Measurements from ENCODE around the gene CHD8.

CHD8 gene

GRCh38 chr14:21405097-21405496, 50.8 kb downstream of the CHD8 start:
- no peak for DNase-seq
- Histone ChIP-seq H2AFZ (ENCODE audit: low read length) (no peak overlapping the region), H3K4me1 (ENCODE audit: low read length) (no peaks in the 10 kb centered on the region), H3K4me3 (ENCODE audit: low read length) (no peak overlapping the region), H3K36me3 (replicated peaks; ENCODE audit: insufficient read depth, low read length) (no peaks in the 10 kb centered on the region; the same call in 1 of the 2 replicates), H3K9me3 (replicated peaks; ENCODE audit: insufficient read depth, low read length) (no peaks in the 10 kb centered on the region), H4K20me1 (ENCODE audit: insufficient read depth, low read length) (no peaks in the 10 kb centered on the region), H3K4me2 (ENCODE audit: low read depth, low read length) (no peak overlapping the region), H3K9ac (ENCODE audit: low read length) (no peak overlapping the region), H3K27me3 (replicated peaks; ENCODE audit: insufficient read depth, low read length) (no peaks in the 10 kb centered on the region), H3F3A (ENCODE audit: insufficient read depth, low read length) (no peaks in the 10 kb centered on the region), H3K27ac (ENCODE audit: low read length) (no peak overlapping the region), H3K79me2 (ENCODE audit: low read length) (no peaks in the 10 kb centered on the region), H3K9me2 (replicated peaks; ENCODE audit: insufficient read depth, low read length) (no peaks in the 10 kb centered on the region)
- TF ChIP-seq CTCF (IDR thresholded peaks at IDR 0.05; ENCODE audit: low read length), result no peak
- TF ChIP-seq EZH2 (optimal IDR thresholded peaks at IDR 0.05; ENCODE audit: low read depth, low read length), result no peak
- TF ChIP-seq EZH2phosphoT487 (IDR thresholded peaks at IDR 0.05; ENCODE audit: low read length), result no peak

- H4K20me1 ChIP-seq (ENCODE audit: insufficient read depth, low read length), result no peaks in the 10 kb centered on the region
- H3F3A ChIP-seq (ENCODE audit: insufficient read depth, low read length), result no peaks in the 10 kb centered on the region
- H2AFZ ChIP-seq (ENCODE audit: low read length), result no peak overlapping the region
- no peaks in the 10 kb centered on the region for H3K4me1 ChIP-seq (ENCODE audit: low read length)
- H3K4me2 ChIP-seq (ENCODE audit: low read depth, low read length), result no peak overlapping the region
- H3K36me3 ChIP-seq (replicated peaks; ENCODE audit: insufficient read depth, low read length), result no peaks in the 10 kb centered on the region
- H3K4me3 ChIP-seq (ENCODE audit: low read length), result no peak overlapping the region
- H3K79me2 ChIP-seq (ENCODE audit: low read length), result no peaks in the 10 kb centered on the region
- TF ChIP-seq EZH2phosphoT487 (IDR thresholded peaks at IDR 0.05; ENCODE audit: low read length), result no peak
- TF ChIP-seq CTCF (IDR thresholded peaks at IDR 0.05; ENCODE audit: low read length), result no peak
- TF ChIP-seq EZH2 (optimal IDR thresholded peaks at IDR 0.05; ENCODE audit: low read depth, low read length), result no peak
- no peak overlapping the region for H3K27ac ChIP-seq (ENCODE audit: low read length)
- H3K27me3 ChIP-seq (replicated peaks; ENCODE audit: insufficient read depth, low read length), result no peaks in the 10 kb centered on the region
- no peak for DNase-seq
- no peaks in the 10 kb centered on the region for H3K9me2 ChIP-seq (replicated peaks; ENCODE audit: insufficient read depth, low read length)
- no peaks in the 10 kb centered on the region for H3K9me3 ChIP-seq (replicated peaks; ENCODE audit: insufficient read depth, low read length)
- no peak overlapping the region for H3K9ac ChIP-seq (ENCODE audit: low read length)
Measured at GRCh38 chr14:21399311-21399870, 56.5 kb downstream of the CHD8 start.

- no peak overlapping the region for H3K4me2 ChIP-seq (ENCODE audit: low read depth, low read length)
- H2AFZ ChIP-seq (ENCODE audit: low read length), result no peak overlapping the region
- H3K27ac ChIP-seq (ENCODE audit: low read length), result no peak overlapping the region
- no peaks in the 10 kb centered on the region for H3F3A ChIP-seq (ENCODE audit: insufficient read depth, low read length)
- H3K9me2 ChIP-seq (replicated peaks; ENCODE audit: insufficient read depth, low read length), result no peaks in the 10 kb centered on the region
- no peak for DNase-seq
- no peaks in the 10 kb centered on the region for H3K9me3 ChIP-seq (replicated peaks; ENCODE audit: insufficient read depth, low read length)
- no peaks in the 10 kb centered on the region for H3K27me3 ChIP-seq (replicated peaks; ENCODE audit: insufficient read depth, low read length)
- TF ChIP-seq EZH2 (optimal IDR thresholded peaks at IDR 0.05; ENCODE audit: low read depth, low read length) (no peak), EZH2phosphoT487 (IDR thresholded peaks at IDR 0.05; ENCODE audit: low read length) (no peak), CTCF (IDR thresholded peaks at IDR 0.05; ENCODE audit: low read length) (no peak)
- no peaks in the 10 kb centered on the region for H3K79me2 ChIP-seq (ENCODE audit: low read length)
- H3K36me3 ChIP-seq (replicated peaks; ENCODE audit: insufficient read depth, low read length), result no peaks in the 10 kb centered on the region
- H3K4me1 ChIP-seq (ENCODE audit: low read length), result no peaks in the 10 kb centered on the region
- no peak overlapping the region for H3K9ac ChIP-seq (ENCODE audit: low read length)
- no peaks in the 10 kb centered on the region for H4K20me1 ChIP-seq (ENCODE audit: insufficient read depth, low read length)
- no peak overlapping the region for H3K4me3 ChIP-seq (ENCODE audit: low read length)
Measured at GRCh38 chr14:21398901-21399300, 57.0 kb downstream of the CHD8 start.

Measured in MM.1S (cell line).